SJCRH30 (cell line): Measurements from ENCODE around the gene CASK. TPM values are rescaled to one million over a fixed set of nuclear protein-coding genes. Genes with fewer than 3 reads are reported as not detected.

Source experiments
- total RNA-seq: library from RNA; depleted of rRNA; stranded (reverse); fragments of >200 nt; shearing (Covaris generic); gene quantifications from 2 replicates; pipeline ENCODE4 v1.2.3, GENCODE V29; 2014; rRNA removed

The CASK gene
- total RNA-seq, 1 experiment from 2014 or later: 43.0 TPM

Other genes starting within 250 kb of the CASK start
- not detected in 2 replicates for gene GPR34, start 234.6 kb downstream of the CASK start, total RNA-seq
- gene GPR82, start 199.4 kb downstream of the CASK start, total RNA-seq: not detected in 2 replicates